Measurements from ENCODE around the gene DLG2.

DNA sequence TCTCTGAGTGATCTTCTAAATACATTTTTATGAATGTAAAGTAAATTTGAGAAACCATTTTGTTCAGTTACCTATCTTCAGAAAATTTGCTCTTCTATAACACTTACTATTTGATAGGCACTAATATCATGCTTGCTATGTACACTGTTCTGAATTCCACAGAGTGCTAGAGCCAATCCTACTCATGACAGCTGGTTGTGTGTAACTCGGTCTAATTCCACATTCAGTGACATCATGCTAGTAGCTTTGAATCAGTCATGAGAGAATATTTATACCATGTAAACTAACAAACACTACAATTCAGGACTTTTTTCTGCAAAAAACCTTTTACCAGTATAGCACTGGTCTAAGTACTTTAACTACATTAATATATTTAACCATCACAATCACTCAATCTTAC, 902.9 kb downstream of the DLG2 start:
- TF ChIP-seq, protein P1, sequence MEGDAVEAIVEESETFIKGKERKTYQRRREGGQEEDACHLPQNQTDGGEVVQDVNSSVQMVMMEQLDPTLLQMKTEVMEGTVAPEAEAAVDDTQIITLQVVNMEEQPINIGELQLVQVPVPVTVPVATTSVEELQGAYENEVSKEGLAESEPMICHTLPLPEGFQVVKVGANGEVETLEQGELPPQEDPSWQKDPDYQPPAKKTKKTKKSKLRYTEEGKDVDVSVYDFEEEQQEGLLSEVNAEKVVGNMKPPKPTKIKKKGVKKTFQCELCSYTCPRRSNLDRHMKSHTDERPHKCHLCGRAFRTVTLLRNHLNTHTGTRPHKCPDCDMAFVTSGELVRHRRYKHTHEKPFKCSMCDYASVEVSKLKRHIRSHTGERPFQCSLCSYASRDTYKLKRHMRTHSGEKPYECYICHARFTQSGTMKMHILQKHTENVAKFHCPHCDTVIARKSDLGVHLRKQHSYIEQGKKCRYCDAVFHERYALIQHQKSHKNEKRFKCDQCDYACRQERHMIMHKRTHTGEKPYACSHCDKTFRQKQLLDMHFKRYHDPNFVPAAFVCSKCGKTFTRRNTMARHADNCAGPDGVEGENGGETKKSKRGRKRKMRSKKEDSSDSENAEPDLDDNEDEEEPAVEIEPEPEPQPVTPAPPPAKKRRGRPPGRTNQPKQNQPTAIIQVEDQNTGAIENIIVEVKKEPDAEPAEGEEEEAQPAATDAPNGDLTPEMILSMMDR (IDR thresholded peaks at IDR 0.05) = no peak
- no peak for TF ChIP-seq POLR2A (IDR thresholded peaks at IDR 0.05)
